PC-3 (cell line): ENCODE data around the gene SLK. TPM values are rescaled to one million over a fixed set of nuclear protein-coding genes. Genes with fewer than 3 reads are reported as not detected.

Experiments
- ATAC-seq: fragments of 200-7000 bp; cut with Tn5 transposase; 2 replicates; pipeline ENCODE4 v1.9.1; 2020; ENCODE audit warnings: mild to moderate bottlenecking, moderate library complexity
- BruUV-seq: library from RNA; stranded (reverse); fragments of 400-500 nt; replicated peaks from 2 replicates; lab custom pipeline; 2021; lab: Mats Ljungman, UMichigan
- CTCF ChIA-PET: fragments of 300-600 bp; sonication (Branson Sonifier 250); formaldehyde crosslinking; loops from one replicate; lab custom pipeline; 2022; ENCODE audit warnings: antibody characterized with exemption; lab: Charles Lee
- POLR2A ChIA-PET: fragments of 300-600 bp; sonication (Branson Sonifier 250); formaldehyde crosslinking; loops from one replicate; lab custom pipeline; 2022; ENCODE audit warnings: antibody characterized with exemption; ENCODE audit not compliant: unreplicated experiment; lab: Charles Lee
- DNase-seq: peaks from one replicate; pipeline ENCODE4 v3.0.0-alpha.2; 2015
- H2AFZ ChIP-seq: fragments of 300-600 bp; sonication (generic); 2 replicates; pipeline ENCODE4 v1.6.0; 2016; ENCODE audit warnings: antibody characterized with exemption, low read length
- H3F3A ChIP-seq: fragments of 300-600 bp; sonication (generic); one replicate; pipeline ENCODE4 v1.6.0; 2017; ENCODE audit warnings: antibody characterized with exemption, low read length, control low read depth, mild to moderate bottlenecking; ENCODE audit not compliant: unreplicated experiment
- H3K27ac ChIP-seq: fragments of 300-600 bp; sonication (generic); 2 replicates; pipeline ENCODE4 v1.5.1; 2016; ENCODE audit warnings: mild to moderate bottlenecking, low read length
- H3K27me3 ChIP-seq: fragments of 300-600 bp; sonication (generic); 2 replicates; pipeline ENCODE4 v1.6.1; 2016; ENCODE audit warnings: low read length, mixed read lengths
- H3K36me3 ChIP-seq: fragments of 300-600 bp; sonication (generic); 2 replicates; pipeline ENCODE4 v1.6.1; 2016; ENCODE audit warnings: low read depth, mixed run types, low read length, mixed read lengths
- H3K4me1 ChIP-seq: fragments of 300-600 bp; sonication (generic); 2 replicates; pipeline ENCODE4 v1.5.1; 2016; ENCODE audit warnings: low read length; ENCODE audit not compliant: insufficient read depth
- H3K4me2 ChIP-seq: fragments of 300-600 bp; sonication (generic); 2 replicates; pipeline ENCODE4 v1.6.0; 2016; ENCODE audit warnings: low read length
- H3K4me3 ChIP-seq: fragments of 300-600 bp; sonication (generic); 2 replicates; pipeline ENCODE4 v1.5.1; 2016; ENCODE audit warnings: mild to moderate bottlenecking, low read length, mixed read lengths
- H3K79me2 ChIP-seq: fragments of 300-600 bp; sonication (generic); 2 replicates; pipeline ENCODE4 v1.6.1; 2017; ENCODE audit warnings: low read length, mixed read lengths
- H3K9ac ChIP-seq: fragments of 300-600 bp; sonication (generic); 2 replicates; pipeline ENCODE4 v1.6.0; 2016; ENCODE audit warnings: mild to moderate bottlenecking, low read length
- H3K9me2 ChIP-seq: fragments of 300-600 bp; sonication (generic); replicated peaks from 2 replicates; pipeline ENCODE4 v1.6.1; 2016; ENCODE audit warnings: mixed run types, low read length, mixed read lengths
- H3K9me3 ChIP-seq: fragments of 300-600 bp; sonication (generic); 2 replicates; pipeline ENCODE4 v1.6.1; 2016; ENCODE audit warnings: low read length, mixed read lengths
- H4K20me1 ChIP-seq: fragments of 300-600 bp; sonication (generic); 2 replicates; pipeline ENCODE4 v1.6.1; 2016; ENCODE audit warnings: low read length, mixed read lengths
- EZH2 ChIP-seq: fragments of 300-600 bp; sonication (generic); IDR thresholded peaks from one replicate; pipeline ENCODE4 v1.6.1; 2017; ENCODE audit warnings: antibody characterized with exemption, mild to moderate bottlenecking, low read length; ENCODE audit not compliant: unreplicated experiment
- EZH2phosphoT487 ChIP-seq: fragments of 300-600 bp; sonication (generic); IDR thresholded peaks from 2 replicates; pipeline ENCODE4 v1.6.1; 2018; ENCODE audit warnings: mild to moderate bottlenecking, antibody characterized with exemption, low read length, borderline replicate concordance
- intact Hi-C: fragments of 100-400 bp; cut with micrococcal nuclease; formaldehyde crosslinking; loops from 2 replicates; pipeline ENCODE4 v1.9.0; 2023
- total RNA-seq: library from RNA; depleted of rRNA; stranded (reverse); fragments of >200 nt; gene quantifications from 2 replicates; pipeline ENCODE4 v1.2.3, GENCODE V29; 2014
- TF ChIP-seq, protein P1 (sequence below): fragments of 300-600 bp; sonication (generic); conservative IDR thresholded peaks from 2 replicates; pipeline ENCODE4 v1.5.1; 2017; ENCODE audit warnings: antibody characterized with exemption, low read depth, mild to moderate bottlenecking, low read length

SLK gene
- total RNA-seq, 1 experiment from 2014 or later: 20.2 TPM

DNA sequence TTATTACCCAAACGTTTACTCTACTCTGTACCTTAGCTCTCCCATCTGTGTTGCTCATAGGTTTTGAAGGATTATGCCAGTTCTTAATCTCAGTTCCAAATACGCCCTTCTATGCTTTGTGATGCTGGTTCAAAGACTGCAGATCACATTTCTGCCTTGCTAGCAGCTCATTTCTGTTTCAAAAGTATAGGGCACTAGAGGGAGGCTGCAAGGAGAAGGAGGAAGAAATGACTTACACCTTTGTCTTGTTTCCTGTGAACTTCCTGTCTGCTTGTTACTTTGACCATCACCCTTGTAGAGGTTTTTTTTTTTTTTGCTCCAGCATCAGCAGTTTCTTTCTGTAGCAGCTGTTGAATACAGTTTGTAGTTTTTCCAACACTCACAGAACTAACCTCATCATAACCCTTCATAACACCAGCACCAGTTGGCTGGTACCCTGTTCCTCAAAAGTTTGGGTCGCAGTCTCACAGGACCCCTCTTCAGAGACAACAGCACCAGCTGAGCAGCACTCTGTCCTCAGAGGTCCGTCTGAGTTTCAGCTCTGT lies 16.5 kb downstream of the SLK start:
- no peak for DNase-seq
- H3K79me2 ChIP-seq: peaks cover 90% of the 10 kb centered on the region
- CTCF ChIA-PET: interaction anchor here (0.6 kb wide), 1 partner anchor 12 kb away, joined by 5 read pairs; no protein-coding TSS in a partner anchor

GRCh38 chr10:103985726-103986125 lies 18.8 kb downstream of the SLK start:
- CTCF ChIA-PET: no interaction called here
- no peaks in the 10 kb centered on the region for H3K9me2 ChIP-seq
- DNase-seq (no peak), ATAC-seq (no peak)
- POLR2A ChIA-PET: no interaction called here
- peaks cover 82% of the 10 kb centered on the region for H3K79me2 ChIP-seq
- H4K20me1 ChIP-seq: no peaks in the 10 kb centered on the region; the same call in 1 of the 2 replicates
- H3K27me3 ChIP-seq: no peaks in the 10 kb centered on the region
- intact Hi-C loops: no loop called here
- H3K27ac ChIP-seq: no peak overlapping the region
- H3K4me2 ChIP-seq: no peak overlapping the region
- no peaks in the 10 kb centered on the region for H3F3A ChIP-seq
- no peak overlapping the region for H3K4me3 ChIP-seq
- no TSS peak for BruUV-seq
- H3K9me3 ChIP-seq: no peaks in the 10 kb centered on the region
- H3K4me1 ChIP-seq: 0 out of 2 replicates have a peak, but pooled peaks cover 2% of the 10 kb centered on the region
- no peak overlapping the region for H2AFZ ChIP-seq
- no peak overlapping the region for H3K9ac ChIP-seq
- H3K36me3 ChIP-seq: no peaks in the 10 kb centered on the region
- TF ChIP-seq EZH2phosphoT487 (no peak), EZH2 (no peak)
- TF ChIP-seq, protein P1, sequence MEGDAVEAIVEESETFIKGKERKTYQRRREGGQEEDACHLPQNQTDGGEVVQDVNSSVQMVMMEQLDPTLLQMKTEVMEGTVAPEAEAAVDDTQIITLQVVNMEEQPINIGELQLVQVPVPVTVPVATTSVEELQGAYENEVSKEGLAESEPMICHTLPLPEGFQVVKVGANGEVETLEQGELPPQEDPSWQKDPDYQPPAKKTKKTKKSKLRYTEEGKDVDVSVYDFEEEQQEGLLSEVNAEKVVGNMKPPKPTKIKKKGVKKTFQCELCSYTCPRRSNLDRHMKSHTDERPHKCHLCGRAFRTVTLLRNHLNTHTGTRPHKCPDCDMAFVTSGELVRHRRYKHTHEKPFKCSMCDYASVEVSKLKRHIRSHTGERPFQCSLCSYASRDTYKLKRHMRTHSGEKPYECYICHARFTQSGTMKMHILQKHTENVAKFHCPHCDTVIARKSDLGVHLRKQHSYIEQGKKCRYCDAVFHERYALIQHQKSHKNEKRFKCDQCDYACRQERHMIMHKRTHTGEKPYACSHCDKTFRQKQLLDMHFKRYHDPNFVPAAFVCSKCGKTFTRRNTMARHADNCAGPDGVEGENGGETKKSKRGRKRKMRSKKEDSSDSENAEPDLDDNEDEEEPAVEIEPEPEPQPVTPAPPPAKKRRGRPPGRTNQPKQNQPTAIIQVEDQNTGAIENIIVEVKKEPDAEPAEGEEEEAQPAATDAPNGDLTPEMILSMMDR: no peak

More for the DNA sequence above, 16.5 kb downstream of the SLK start:
- H3K36me3 ChIP-seq: no peaks in the 10 kb centered on the region
- H2AFZ ChIP-seq: no peak overlapping the region
- no peaks in the 10 kb centered on the region for H3K4me1 ChIP-seq
- TF ChIP-seq EZH2 (no peak), EZH2phosphoT487 (no peak)
- TF ChIP-seq, protein P1: no peak
- no peaks in the 10 kb centered on the region for H3K27me3 ChIP-seq
- H3K27ac ChIP-seq: no peak overlapping the region
- ATAC-seq: no peak
- H3K4me3 ChIP-seq: no peak overlapping the region
- H3K9ac ChIP-seq: no peak overlapping the region
- no TSS peak for BruUV-seq
- H3K4me2 ChIP-seq: no peak overlapping the region
- no peaks in the 10 kb centered on the region for H3K9me2 ChIP-seq
- H3K9me3 ChIP-seq: no peaks in the 10 kb centered on the region
- peaks cover 2% of the 10 kb centered on the region; the same call in 1 of the 2 replicates for H4K20me1 ChIP-seq
- no peaks in the 10 kb centered on the region for H3F3A ChIP-seq
- POLR2A ChIA-PET: interaction anchor here (0.7 kb wide), 1 partner anchor 17 kb away, joined by 3 read pairs; no protein-coding TSS in a partner anchor
- intact Hi-C loops: no loop called here

- TF ChIP-seq, protein P1: no peak
- no peak for TF ChIP-seq EZH2phosphoT487
- no peak for TF ChIP-seq EZH2
- intact Hi-C loops: no loop called here
Measured at GRCh38 chr10:103986360-103986759, 19.4 kb downstream of the SLK start.

More at GRCh38 chr10:103986360-103986759, 19.4 kb downstream of the SLK start:
- H3K27me3 ChIP-seq: no peaks in the 10 kb centered on the region
- ATAC-seq (no peak), DNase-seq (no peak)
- H3F3A ChIP-seq: no peaks in the 10 kb centered on the region
- ChIA-PET POLR2A (no interaction called here), CTCF (no interaction called here)
- H3K9ac ChIP-seq: no peak overlapping the region
- peaks cover 75% of the 10 kb centered on the region for H3K79me2 ChIP-seq
- no peaks in the 10 kb centered on the region for H3K9me2 ChIP-seq
- peaks cover 4% of the 10 kb centered on the region; the same call in 1 of the 2 replicates for H3K4me1 ChIP-seq
- no peak overlapping the region for H3K27ac ChIP-seq
- no peak overlapping the region for H3K4me3 ChIP-seq
- no peak overlapping the region for H2AFZ ChIP-seq
- no TSS peak for BruUV-seq
- H3K9me3 ChIP-seq: no peaks in the 10 kb centered on the region
- H4K20me1 ChIP-seq: no peaks in the 10 kb centered on the region; the same call in 1 of the 2 replicates
- H3K4me2 ChIP-seq: no peak overlapping the region
- H3K36me3 ChIP-seq: no peaks in the 10 kb centered on the region
